Renal cortical epithelial cell (primary cell): ENCODE measurements around the gene MYH13. TPM values are rescaled to one million over a fixed set of nuclear protein-coding genes. Genes with fewer than 3 reads are reported as not detected.

Source experiments
- DNase-seq: peaks from one replicate; pipeline ENCODE4 v3.0.0-alpha.2; 2011; ENCODE audit warnings: low read depth
- total RNA-seq: library from RNA; depleted of rRNA; stranded (reverse); fragments of >200 nt; gene quantifications from 2 replicates; pipeline ENCODE4 v1.2.3, GENCODE V29; 2014

The MYH13 gene
- total RNA-seq: not detected in 2 replicates

GRCh38 chr17:10372906-10373305, at the start of gene MYH13:
Gene MYH13 (minus strand): TSS chr17:10373006. CDS start chr17:10364530, 8,476 bp downstream.
- no peak for DNase-seq

GRCh38 chr17:10421900-10422542, 49.2 kb upstream of the MYH13 start, which contains the start of gene MYH8:
Gene MYH8 (minus strand): TSS chr17:10421950. CDS start chr17:10420227, 1,723 bp downstream.
- no peak for DNase-seq

- no peak for DNase-seq
These were observed 48.4 kb upstream of the MYH13 start for GRCh38 chr17:10421211-10421610.

DNA sequence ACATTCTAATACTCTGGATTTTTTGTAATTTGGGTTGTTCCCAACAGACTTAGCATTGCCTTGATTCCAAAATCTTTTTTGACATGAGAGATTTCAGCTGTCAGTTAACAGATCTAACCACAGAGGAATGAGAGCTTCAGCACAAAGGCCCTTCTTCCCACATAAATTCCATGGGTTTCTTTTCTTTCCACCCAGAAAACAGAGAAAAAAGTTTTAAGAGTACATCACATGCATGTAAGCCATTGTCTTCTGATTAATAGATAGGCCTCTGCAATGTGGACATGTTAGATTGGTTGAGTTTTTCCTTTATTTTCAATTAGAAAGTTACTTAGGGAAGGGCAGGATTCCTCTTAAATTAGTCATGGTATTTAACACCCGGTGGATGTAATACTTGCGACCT, 48.0 kb upstream of the MYH13 start:
- DNase-seq: no peak

GRCh38 chr17:10417431-10417830, 44.6 kb upstream of the MYH13 start:
- DNase-seq: no peak

DNA sequence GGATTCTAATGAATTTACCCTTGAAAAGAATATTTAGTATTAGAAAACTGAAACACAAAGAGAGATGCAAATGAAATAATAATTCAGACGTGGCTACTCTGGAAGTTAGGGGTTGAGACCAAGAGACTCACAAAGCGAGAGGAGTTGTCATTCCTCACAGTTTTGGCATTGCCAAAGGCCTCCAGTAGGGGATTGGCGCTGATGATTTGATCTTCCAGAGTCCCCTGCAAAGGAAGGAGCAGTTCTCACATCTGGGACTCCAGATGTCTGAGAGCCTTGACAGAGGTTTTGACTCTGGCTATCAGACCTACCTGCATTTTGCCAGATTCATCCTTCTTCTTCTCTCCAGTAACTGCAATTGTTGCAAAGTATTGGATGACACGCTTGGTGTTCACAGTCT, 42.4 kb upstream of the MYH13 start:
- DNase-seq: no peak

GRCh38 chr17:10403589-10403988, 30.8 kb upstream of the MYH13 start:
- no peak for DNase-seq

- DNase-seq: no peak
These were observed 25.5 kb upstream of the MYH13 start for GRCh38 chr17:10398352-10398751.

DNA sequence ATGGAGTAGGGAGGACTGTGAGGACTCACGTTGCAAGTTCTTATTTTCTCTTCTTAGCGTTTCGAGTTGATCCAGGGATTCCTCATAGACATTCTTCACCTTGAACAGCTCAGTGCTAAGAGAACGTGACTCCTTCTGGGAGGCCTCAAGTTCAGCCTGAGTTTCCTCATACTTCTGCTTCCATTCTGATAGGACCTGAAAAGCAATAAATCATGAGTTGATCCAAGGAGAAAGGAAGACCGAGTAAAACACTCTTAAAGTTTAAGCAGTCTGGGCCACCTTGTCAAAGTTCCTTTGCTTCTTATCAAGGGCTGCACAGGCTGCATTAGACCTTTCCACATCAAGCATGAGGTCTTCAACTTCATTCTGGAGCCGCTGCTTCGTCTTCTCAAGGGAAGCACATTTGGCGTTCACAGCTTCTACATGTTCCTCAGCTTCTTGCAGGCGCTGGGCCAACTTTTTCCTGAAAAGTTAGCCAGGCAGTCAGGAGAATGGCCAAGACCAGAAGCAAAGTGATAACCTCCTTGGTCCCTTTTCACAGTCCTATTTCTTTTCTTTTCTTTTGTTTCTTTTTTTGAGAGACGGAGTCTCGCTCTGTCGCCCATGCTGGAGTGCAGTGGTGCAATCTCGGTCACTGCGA, 23.8 kb upstream of the MYH13 start:
- DNase-seq: no peak

DNA sequence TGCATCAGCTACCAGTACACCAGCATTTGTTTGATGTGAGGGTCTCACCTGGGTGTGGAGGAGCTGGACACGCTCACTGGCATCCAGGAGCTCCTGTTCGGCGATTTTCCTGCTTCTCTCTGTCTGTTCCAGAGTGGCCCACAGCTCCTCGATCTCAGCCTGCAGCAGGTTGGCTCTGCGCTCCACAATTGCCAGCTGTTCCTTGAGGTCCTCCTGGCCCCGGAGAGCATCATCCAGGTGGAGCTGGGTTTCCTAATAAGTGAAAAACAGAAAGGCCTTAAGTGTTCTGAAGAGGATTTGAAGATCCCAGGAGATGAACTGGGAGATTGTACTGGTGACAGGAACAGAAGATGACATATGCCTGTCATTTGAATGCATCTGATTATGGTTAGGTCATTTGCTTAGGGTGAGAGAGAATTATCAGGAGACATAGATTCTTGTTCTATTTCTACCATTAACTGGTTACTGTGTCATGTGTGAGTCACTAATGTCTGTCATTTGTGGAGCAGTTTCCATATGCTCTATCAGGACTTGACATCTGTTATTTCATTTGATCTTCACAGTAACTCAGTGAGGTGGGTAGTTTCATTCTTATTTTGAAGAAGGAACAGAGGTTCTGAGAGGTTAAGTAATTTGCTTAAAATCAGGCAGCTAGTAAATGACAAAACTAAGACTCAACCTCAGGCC, 21.5 kb upstream of the MYH13 start:
- no peak for DNase-seq

GRCh38 chr17:10392880-10393279, 20.1 kb upstream of the MYH13 start:
- no peak for DNase-seq

GRCh38 chr17:10385871-10386270, 13.1 kb upstream of the MYH13 start:
- no peak for DNase-seq

DNA sequence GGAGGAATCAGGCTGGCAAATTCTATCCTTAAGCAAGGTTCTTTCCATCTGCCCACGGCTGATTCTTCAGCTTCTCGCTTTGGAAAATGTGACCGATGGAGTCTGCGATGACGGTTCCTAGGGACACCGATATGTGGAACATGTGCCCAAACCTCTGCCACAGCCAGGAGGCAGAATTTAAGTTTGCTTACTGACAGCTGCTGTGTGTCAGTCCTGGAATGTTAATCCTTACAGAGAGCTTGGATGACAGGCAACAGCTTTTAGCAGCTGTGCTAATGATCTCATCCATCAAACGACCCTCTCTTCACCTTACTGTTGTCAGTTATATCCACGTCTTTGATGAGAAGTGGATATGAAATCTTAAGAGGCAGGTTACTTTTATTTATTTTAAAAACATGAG, 11.4 kb upstream of the MYH13 start:
- no peak for DNase-seq

- DNase-seq: no peak
These were observed 8.0 kb upstream of the MYH13 start for GRCh38 chr17:10380631-10381408.

GRCh38 chr17:10370016-10370608, 2.7 kb downstream of the MYH13 start:
- DNase-seq: no peak

DNA sequence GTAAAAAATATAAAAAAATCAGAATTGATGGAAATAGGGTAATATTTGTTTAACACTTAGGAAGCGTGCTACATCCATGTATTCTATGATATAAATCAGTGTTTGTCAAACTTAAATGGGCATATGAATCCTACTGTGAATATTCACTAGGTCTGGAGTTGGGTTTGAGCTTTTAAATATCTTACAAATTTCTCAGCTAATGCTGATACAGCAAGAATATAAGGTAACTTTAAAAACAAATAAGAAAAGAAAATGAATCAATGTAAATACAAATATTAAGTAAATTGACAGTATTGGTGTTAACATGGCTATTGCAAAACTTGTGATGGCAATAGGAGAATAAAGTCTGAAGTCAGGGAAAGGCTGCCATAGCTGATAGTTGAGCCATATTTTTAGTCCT, 3.6 kb downstream of the MYH13 start:
- DNase-seq: no peak

DNA sequence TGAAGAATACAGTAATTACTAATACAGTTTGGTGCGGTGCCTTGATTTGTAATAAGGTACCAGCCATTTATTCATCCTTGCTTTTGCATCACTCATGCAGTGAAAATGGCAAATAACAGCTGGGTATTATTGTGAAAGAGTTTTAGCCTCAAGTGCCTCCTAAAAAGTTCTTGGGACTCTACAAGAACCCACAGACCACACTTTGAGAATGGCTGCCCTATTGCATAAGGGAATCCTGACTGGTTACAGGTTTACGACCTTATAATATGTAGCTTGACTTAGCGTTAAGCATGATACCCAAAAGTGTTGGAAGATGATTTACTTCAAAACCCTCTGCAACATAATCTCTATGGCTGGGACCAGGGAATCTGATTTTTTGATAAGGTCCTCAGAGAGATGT, 4.2 kb downstream of the MYH13 start:
- no peak for DNase-seq

- no peak for DNase-seq
These were observed 12.2 kb downstream of the MYH13 start for GRCh38 chr17:10360578-10360977.

DNA sequence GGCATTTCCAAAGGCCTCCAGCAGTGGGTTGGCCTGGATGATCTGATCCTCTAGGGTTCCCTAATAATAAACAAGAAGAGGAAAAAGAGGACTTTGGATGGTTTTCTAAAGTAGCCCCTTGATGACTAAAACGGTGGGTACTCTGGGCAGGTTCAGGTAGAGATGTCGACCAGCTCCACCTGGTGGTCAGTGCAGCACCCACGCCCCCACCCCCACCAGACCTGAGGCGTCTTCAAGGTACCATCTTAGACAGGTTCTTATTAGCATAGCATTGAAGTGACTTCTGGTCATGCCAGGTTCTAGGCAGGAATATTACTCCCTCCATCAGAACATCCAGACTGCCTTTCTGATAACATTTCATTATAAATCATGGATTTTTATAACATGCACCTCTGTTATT, 15.0 kb downstream of the MYH13 start:
- no peak for DNase-seq

DNA sequence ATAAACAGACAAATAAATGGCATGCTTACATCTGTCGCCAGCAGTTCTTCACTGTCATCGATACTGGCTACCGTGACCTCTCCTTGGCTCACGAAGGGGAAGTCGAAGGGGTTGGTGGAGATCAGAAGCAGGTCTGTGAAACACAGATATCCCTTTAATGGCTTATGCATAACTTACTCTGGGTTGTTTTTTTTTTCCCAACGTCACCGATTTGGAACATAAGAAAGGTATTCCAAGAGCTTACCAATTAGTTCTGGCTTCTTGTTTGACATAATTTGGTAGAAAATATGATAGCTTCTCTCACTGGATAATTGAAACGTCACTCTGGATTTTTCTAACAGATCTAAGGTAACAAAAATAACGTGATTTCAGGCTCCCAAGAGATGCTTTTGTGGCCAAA, 18.2 kb downstream of the MYH13 start:
- DNase-seq: no peak

GRCh38 chr17:10352893-10353292, 19.9 kb downstream of the MYH13 start:
- DNase-seq: no peak

DNA sequence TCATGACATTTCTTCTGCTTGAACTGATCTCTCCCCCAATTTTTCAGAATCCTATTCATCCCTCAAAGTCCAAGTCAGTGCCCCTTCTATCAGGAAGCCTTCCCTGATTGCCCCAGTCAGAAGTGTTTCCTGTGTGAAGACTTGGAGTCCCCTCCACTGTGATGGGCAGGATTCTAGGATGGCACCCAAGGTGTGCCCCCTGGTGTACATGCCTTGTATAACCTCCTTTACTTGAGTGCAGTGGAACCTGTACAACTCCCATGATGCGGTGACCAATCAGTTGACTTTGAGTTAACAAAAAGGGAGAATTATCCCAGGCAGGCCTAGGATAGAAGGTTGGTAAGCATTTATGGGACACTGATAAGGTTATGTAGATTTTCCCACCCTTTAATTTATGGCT, 23.4 kb downstream of the MYH13 start:
- no peak for DNase-seq
